Effector memory CD8-positive, alpha-beta T cell (primary cell): ENCODE data around the gene ADAMTS17.
"Not testable (repeated sequence)": the region's sequence is repeated elsewhere in the genome, so short reads cannot be mapped to it uniquely, and the experiment has no call there.

Source experiments
- ATAC-seq: fragments of 150-1000 bp; cut with Tn5 transposase; replicated peaks from 2 replicates; pipeline ENCODE4 v1.10.0; 2021; ENCODE audit warnings: mild to moderate bottlenecking, moderate library complexity
- DNase-seq, 3 experiments: peaks; one replicate each; pipeline ENCODE4 v3.0.0; 2021
- H3K27ac Mint-ChIP-seq, 2 donors: one replicate each; pipeline ENCODE4 v1.8.0; 2022; ENCODE audit warnings: mild to moderate bottlenecking in 2 of 2, mixed read lengths in 2 of 2, moderate library complexity in 2 of 2
- H3K27me3 Mint-ChIP-seq, 2 donors: one replicate each; pipeline ENCODE4 v1.8.0; 2022; ENCODE audit warnings: mixed read lengths in 2 of 2
- H3K36me3 Mint-ChIP-seq: one replicate; pipeline ENCODE4 v1.8.0; 2022; ENCODE audit warnings: mild to moderate bottlenecking, moderate library complexity, mixed read lengths; ENCODE audit not compliant: insufficient read depth
- H3K4me1 Mint-ChIP-seq, 2 donors: one replicate each; pipeline ENCODE4 v1.8.0; 2022; ENCODE audit warnings: low read depth in 2 of 2, mixed read lengths in 2 of 2
- H3K4me3 Mint-ChIP-seq, 2 donors: one replicate each; pipeline ENCODE4 v1.8.0; 2022; ENCODE audit warnings: mild to moderate bottlenecking in 2 of 2, mixed read lengths in 2 of 2, moderate library complexity in 2 of 2
- H3K9me3 Mint-ChIP-seq, 2 donors: one replicate each; pipeline ENCODE4 v1.8.0; 2022; ENCODE audit warnings: mixed read lengths in 2 of 2

Gene ADAMTS17

DNA sequence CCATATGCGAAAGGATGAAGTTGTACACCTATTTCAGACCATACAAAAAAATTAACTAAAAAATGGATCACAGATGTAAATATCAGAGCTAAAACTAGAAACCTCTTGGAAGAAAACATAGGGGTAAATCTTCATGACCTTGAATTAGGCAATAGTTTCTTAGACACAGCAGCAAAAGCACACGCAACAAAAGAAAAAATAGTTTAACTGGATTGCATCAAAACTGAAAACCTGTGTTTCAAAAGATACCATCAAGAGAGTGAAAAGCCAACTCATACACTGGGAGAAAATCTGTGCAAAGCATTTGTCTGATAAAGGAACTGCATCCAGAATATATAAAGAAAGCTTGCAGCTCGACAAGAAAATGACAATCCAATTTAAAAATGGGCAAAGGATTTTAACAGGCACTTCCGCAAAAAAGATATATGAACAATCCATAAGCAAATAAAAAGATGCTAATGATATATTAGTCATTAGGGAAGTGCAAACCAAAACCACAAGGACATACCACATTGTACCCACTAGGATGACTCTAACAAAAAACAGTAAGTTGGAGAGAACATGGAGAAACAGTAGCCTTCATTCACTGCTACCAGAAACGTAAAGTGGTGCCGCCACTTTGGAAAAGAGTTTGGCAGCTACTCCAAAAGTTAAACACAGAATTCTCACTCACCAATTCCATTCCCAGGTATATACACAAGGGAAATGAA lies 263.1 kb downstream of the ADAMTS17 start:
- DNase-seq (no peak), ATAC-seq (no peak)
- H3K4me3 Mint-ChIP-seq = no peak overlapping the region
- H3K4me1 Mint-ChIP-seq = no peaks in the 10 kb centered on the region
- peaks cover 0 to 4% of the 10 kb centered on the region in 2 donors for H3K27me3 Mint-ChIP-seq
- H3K27ac Mint-ChIP-seq = no peak overlapping the region
- no peaks in the 10 kb centered on the region for H3K9me3 Mint-ChIP-seq
- H3K36me3 Mint-ChIP-seq = no peaks in the 10 kb centered on the region

DNA sequence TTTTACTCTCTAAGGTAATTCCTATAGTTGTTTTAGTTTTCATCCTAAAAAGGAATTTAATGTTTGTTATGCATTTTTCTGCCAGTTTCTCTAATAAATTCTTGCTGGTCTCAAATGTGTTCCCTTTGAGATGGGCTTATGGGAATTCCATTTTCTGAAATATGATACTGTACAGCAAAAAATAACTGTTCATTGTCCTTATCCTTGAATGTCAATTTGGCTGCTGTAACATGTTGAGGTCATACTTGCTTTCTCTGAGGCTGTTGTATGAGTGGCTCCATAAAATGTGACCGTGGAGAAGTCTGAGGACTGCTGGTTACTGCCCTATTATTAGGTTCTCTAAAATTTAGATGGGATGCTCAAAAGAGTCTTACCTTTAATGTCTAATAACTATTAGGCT lies 266.5 kb downstream of the ADAMTS17 start:
- Mint-ChIP-seq H3K4me1 (no peaks in the 10 kb centered on the region), H3K36me3 (no peaks in the 10 kb centered on the region), H3K27me3 (peaks cover 0 to 7% of the 10 kb centered on the region in 2 donors), H3K9me3 (no peaks in the 10 kb centered on the region), H3K27ac (no peak overlapping the region), H3K4me3 (no peak overlapping the region)
- no peak for ATAC-seq
- DNase-seq = no peak

DNA sequence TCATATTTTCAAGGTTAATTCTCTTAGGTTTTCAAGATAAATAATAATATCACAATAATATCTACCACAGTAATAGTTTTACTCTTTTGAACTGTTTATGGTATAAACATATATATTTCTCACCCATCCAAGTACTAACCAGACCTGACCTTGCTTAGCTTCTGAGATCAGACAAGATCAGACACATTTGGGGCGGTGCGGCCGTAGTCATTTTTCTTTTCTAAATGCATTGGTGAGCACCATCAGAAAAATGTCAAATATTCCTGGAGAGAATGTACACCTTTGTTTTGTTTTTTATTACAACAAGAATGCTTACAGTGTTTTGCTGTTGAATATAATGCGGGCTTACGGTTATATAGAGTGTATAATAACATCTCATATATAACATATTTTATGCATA lies 267.8 kb downstream of the ADAMTS17 start:
- no peaks in the 10 kb centered on the region for H3K4me1 Mint-ChIP-seq
- peaks cover 0 to 9% of the 10 kb centered on the region in 2 donors for H3K27me3 Mint-ChIP-seq
- no peak for DNase-seq
- H3K27ac Mint-ChIP-seq = no peak overlapping the region
- H3K9me3 Mint-ChIP-seq = no peaks in the 10 kb centered on the region
- H3K4me3 Mint-ChIP-seq = no peak overlapping the region
- H3K36me3 Mint-ChIP-seq = no peaks in the 10 kb centered on the region
- ATAC-seq = no peak

DNA sequence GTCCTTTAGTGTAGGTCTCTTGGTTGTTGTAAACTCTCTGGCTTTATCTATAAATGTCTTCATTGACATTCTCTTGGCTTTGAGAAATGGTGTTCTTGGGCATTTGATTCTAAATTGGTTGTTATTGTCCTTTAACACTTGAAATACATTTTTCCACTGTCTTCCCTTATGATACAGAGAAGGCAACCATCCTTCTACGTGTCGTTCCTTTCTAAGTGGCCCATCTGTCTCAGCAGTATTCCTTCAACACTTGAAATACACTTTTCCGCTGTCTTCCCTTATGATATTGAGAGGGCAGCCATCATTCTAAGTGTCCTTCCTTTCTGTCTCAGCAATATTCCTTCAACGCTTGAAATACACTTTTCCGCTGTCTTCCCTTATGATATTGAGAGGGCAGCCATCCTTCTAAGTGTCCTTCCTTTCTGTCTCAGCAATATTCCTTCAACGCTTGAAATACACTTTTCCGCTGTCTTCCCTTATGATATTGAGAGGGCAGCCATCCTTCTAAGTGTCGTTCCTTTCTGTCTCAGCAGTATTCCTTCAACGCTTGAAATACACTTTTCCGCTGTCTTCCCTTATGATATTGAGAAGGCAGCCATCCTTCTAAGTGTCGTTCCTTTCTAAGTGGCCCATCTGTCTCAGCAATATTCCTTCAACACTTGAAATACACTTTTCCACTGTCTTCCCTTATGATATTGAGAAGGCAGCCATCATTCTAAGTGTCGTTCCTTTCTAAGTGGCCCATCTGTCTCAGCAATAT lies 275.1 kb downstream of the ADAMTS17 start:
- peaks cover 6 to 13% of the 10 kb centered on the region in 2 donors for H3K27me3 Mint-ChIP-seq

DNA sequence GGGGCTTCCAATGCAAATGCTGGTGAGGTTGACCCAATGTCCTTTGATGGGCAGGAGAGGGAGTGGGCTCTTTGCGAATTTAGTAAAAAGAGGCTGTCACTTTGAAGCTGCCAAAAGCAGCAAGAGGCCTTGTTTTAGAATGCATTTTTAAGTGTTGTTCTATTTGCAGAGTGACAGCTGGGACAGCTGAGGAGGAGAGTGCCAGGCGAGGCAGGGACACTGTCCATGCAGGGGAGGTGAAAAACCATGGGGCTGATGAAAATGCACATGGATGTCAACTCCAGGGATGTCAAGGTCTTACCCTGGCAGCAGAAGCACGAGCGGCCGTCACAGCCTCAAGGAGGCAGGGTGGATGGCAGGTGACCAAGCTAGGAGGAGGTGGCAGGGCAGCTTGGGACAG lies 279.8 kb downstream of the ADAMTS17 start:
- DNase-seq = no peak
- H3K27ac Mint-ChIP-seq = peak overlapping the region in 1 of 2 donors; percentile 38
- no peak for ATAC-seq
- no peaks in the 10 kb centered on the region for H3K9me3 Mint-ChIP-seq
- no peaks in the 10 kb centered on the region for H3K4me1 Mint-ChIP-seq
- H3K27me3 Mint-ChIP-seq = peaks cover 14 to 33% of the 10 kb centered on the region in 2 donors
- peaks cover 3% of the 10 kb centered on the region for H3K36me3 Mint-ChIP-seq
- no peak overlapping the region for H3K4me3 Mint-ChIP-seq

More for the DNA sequence above, 275.1 kb downstream of the ADAMTS17 start:
- H3K36me3 Mint-ChIP-seq, ATAC-seq, DNase-seq, H3K4me3 Mint-ChIP-seq, H3K27ac Mint-ChIP-seq, H3K4me1 Mint-ChIP-seq, H3K9me3 Mint-ChIP-seq: not testable (repeated sequence)

DNA sequence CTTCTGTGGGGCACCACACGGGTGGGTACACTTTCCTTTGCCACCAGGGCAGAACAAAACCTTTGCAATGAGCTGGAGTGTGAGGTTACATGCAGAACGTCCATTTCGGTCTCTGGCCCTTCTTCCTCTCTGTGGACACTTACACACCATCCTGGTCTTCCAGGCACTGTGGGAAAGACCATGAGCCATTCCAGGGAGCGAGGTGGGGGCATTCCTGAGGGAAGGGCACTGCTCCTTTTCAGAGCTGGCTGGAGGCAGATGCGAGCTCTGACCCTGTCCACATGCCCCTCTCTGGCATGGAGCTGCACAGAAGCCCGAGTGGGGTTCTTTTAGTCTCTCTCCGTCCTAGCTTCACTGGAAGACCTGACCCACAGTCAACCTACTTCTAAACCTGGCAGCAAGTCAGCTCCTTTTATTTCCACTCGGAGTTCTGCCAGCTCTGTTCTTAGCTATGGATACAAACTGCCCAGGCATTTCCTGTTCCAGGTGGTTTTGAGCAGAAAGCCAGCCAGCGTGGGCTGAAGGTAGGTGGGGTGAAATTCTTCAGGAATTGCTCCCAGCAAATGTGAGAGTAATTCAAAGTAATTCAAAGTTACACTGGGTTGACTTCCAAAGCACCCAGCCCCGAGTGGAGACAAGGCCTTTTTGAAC lies 281.4 kb downstream of the ADAMTS17 start:
- Mint-ChIP-seq H3K4me1 (no peaks in the 10 kb centered on the region), H3K36me3 (peaks cover 3% of the 10 kb centered on the region), H3K9me3 (no peaks in the 10 kb centered on the region), H3K27me3 (peaks cover 19 to 41% of the 10 kb centered on the region in 2 donors), H3K27ac (no peak overlapping the region), H3K4me3 (no peak overlapping the region)
- DNase-seq (no peak), ATAC-seq (no peak)

DNA sequence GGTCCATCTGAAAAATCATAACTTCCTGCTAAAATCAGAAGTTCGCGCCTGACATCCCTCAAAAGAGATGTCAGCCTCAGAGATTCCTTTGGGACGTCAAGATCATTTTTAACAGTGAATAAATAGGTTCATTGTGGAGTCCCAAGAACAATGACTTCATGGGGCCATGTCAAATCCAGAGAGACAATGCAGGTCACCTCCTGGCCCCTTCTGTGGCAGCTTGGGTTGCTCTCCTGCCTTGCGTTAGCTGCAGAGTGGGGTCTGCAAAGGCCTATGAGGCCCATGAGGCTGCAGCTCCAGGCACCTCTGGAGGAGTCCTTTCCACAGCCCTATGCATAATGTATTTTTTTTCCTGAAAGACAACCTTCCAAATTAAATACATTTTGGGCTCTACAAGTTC lies 282.3 kb downstream of the ADAMTS17 start:
- no peaks in the 10 kb centered on the region for H3K9me3 Mint-ChIP-seq
- no peak overlapping the region for H3K27ac Mint-ChIP-seq
- ATAC-seq = no peak
- H3K36me3 Mint-ChIP-seq = peaks cover 3% of the 10 kb centered on the region
- no peak overlapping the region for H3K4me3 Mint-ChIP-seq
- H3K4me1 Mint-ChIP-seq = no peaks in the 10 kb centered on the region
- peaks cover 19 to 41% of the 10 kb centered on the region in 2 donors for H3K27me3 Mint-ChIP-seq
- no peak for DNase-seq

DNA sequence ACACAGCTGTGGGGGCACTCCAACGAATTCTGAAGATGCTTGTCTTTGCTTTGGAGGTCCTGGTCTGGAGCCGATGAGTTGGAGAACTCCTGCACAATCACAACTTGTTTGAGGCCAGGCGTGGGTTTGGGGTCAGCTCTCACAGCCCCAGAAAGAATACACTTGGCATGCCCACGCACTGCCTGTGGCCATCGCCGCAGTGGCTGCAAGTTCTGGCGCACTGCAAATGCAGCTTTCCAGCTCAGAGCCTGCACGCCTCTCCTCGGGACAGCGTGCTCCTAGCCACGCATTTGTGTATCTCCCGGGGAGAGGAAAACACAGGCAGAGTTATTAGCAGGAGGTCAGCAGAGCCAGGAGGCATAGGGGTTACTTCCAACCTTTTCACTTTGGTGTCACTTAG lies 282.7 kb downstream of the ADAMTS17 start:
- H3K4me1 Mint-ChIP-seq = no peaks in the 10 kb centered on the region
- ATAC-seq (no peak), DNase-seq (no peak)
- H3K27ac Mint-ChIP-seq = no peak overlapping the region
- H3K9me3 Mint-ChIP-seq = no peaks in the 10 kb centered on the region
- peaks cover 19 to 41% of the 10 kb centered on the region in 2 donors for H3K27me3 Mint-ChIP-seq
- H3K4me3 Mint-ChIP-seq = no peak overlapping the region
- H3K36me3 Mint-ChIP-seq = peaks cover 3% of the 10 kb centered on the region

DNA sequence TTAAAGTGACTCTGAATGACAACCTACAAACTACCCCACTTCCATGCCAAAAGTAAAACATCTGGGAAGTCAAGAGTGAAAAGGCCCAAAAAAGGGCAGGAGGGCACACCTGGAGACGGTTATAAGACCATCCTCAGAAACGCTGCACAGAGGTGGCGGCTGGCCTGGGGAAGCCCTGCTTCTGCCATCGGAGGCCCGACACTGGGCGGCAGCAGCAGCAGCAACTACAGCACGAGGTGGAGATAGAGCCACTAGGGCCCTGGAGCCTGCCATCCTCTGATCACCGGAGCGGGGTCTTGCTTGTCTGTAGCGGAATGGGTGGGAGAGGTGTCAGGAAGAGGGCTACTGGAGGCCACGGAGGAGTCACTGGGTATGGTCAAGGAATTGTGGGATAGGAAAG lies 283.3 kb downstream of the ADAMTS17 start:
- Mint-ChIP-seq H3K4me3 (no peak overlapping the region), H3K9me3 (no peaks in the 10 kb centered on the region), H3K27ac (no peak overlapping the region), H3K27me3 (peaks cover 19 to 41% of the 10 kb centered on the region in 2 donors), H3K4me1 (no peaks in the 10 kb centered on the region), H3K36me3 (peaks cover 3% of the 10 kb centered on the region)
- ATAC-seq = no peak
- no peak for DNase-seq

DNA sequence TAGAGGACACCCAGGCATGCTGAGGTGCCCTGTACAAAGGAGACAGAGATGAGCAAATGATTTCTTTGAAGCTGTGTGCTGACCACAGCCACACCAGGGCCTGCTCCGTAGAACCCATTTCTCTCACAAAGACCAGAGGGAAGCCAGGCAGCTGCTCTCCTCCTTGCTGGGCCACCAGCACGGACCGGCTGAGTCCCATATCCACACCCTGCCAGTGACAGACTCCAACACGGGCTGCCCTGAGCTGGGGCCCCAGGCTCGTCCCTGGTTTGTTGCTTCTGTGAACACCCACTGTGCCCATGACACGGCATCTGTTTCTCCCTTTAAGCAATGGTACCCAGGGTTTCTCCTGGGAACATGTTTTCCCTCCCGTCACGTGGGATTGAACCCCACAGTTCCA lies 284.5 kb downstream of the ADAMTS17 start:
- no peaks in the 10 kb centered on the region for H3K4me1 Mint-ChIP-seq
- no peak for DNase-seq

DNA sequence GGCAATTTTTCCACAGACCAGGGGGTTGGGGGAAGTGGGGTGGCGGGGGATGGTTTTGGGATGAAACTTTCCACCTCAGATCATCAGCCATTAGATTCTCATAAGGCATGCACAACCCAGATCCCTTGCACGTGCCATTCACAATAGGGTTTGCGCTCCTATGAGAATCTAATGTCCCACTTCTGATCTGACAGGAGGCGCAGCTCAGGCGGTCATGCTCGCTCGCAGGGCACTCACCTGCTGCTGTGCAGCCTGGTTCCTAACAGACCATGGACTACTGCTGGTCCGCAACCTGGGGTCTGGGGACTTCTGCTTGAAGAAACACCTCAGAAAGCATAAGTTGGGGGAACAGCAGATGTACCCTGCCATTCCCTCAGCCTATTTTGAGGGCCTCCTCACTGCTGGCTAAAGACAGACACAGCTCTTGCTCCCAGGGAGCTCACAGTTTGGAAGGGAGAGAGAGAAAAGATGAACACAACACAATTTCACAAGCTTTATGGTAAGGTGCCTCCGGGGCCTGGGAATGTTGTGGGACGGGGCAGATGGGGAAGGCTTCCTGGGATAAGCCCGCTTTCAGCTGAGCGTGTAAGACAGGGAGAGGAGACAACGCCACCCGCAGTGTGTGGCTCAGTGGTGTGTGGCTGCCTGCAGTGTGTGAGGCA lies 285.2 kb downstream of the ADAMTS17 start:
- no peak overlapping the region for H3K27ac Mint-ChIP-seq
- no peaks in the 10 kb centered on the region for H3K9me3 Mint-ChIP-seq
- H3K27me3 Mint-ChIP-seq = peaks cover 19 to 33% of the 10 kb centered on the region in 2 donors
- ATAC-seq (no peak), DNase-seq (no peak)
- H3K4me1 Mint-ChIP-seq = no peaks in the 10 kb centered on the region
- no peaks in the 10 kb centered on the region for H3K36me3 Mint-ChIP-seq
- H3K4me3 Mint-ChIP-seq = no peak overlapping the region

More for the DNA sequence above, 284.5 kb downstream of the ADAMTS17 start:
- no peak for ATAC-seq
- Mint-ChIP-seq H3K36me3 (peaks cover 3% of the 10 kb centered on the region), H3K27ac (no peak overlapping the region), H3K27me3 (peaks cover 19 to 40% of the 10 kb centered on the region in 2 donors), H3K4me3 (no peak overlapping the region), H3K9me3 (no peaks in the 10 kb centered on the region)

DNA sequence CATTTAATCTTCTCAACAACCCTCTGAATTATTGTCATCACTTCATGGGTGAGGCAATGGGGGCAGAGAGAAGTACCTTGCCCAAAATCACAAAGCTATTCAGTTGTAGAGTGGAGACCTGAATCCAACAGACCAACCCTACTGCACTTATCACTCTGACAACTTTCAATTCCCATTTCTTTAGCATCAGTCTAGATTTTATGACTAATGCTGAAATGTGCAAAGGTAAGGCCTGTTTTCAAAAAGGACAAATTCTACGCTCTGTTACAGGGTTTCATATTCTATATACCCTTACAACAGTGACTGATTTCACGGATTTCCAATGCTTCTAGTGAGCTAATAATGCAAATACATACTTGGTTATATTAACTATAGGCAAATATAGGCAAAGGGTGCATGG lies 286.0 kb downstream of the ADAMTS17 start:
- Mint-ChIP-seq H3K27ac (no peak overlapping the region), H3K27me3 (peaks cover 21 to 36% of the 10 kb centered on the region in 2 donors), H3K4me3 (no peak overlapping the region), H3K9me3 (no peaks in the 10 kb centered on the region), H3K36me3 (no peaks in the 10 kb centered on the region), H3K4me1 (peaks cover 0 to 3% of the 10 kb centered on the region in 2 donors)
- ATAC-seq = no peak
- DNase-seq = no peak

DNA sequence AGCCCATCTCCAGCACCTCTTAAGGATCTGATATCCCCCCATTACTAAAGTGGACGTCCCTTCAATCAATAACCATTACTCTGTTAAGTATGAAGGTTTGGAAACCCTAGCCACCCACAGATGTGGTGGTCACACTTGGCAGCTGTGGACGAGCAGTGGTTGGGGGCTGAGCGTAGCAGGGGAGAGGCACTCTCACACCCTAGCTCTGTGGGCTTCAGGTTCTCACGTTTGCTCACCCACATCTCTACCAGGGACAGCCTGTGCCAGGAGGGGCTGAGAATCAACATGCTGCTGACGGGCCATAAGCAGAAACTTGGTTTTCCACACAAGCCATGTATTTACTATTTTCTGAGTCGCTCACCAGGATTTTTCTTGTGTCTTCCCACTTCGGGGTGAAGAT lies 287.2 kb downstream of the ADAMTS17 start:
- Mint-ChIP-seq H3K4me3 (no peak overlapping the region), H3K9me3 (no peaks in the 10 kb centered on the region), H3K27ac (no peak overlapping the region), H3K27me3 (peaks cover 24 to 38% of the 10 kb centered on the region in 2 donors), H3K4me1 (peaks cover 0 to 4% of the 10 kb centered on the region in 2 donors), H3K36me3 (no peaks in the 10 kb centered on the region)
- ATAC-seq (no peak), DNase-seq (no peak)
